Neural progenitor cell (in vitro differentiated cells): ENCODE data around the gene PTPN11.

Experiments used
- EZH2 ChIP-seq: fragments of 200-600 bp; sonication (generic); IDR thresholded peaks from 2 replicates; pipeline ENCODE4 v1.6.1; 2017; ENCODE audit warnings: antibody characterized with exemption, mild to moderate bottlenecking, moderate library complexity
- EZH2phosphoT487 ChIP-seq: fragments of 200-600 bp; sonication (generic); IDR thresholded peaks from 2 replicates; pipeline ENCODE4 v1.6.1; 2017; ENCODE audit warnings: antibody characterized with exemption
- TF ChIP-seq, protein P1 (sequence below): fragments of 200-600 bp; sonication (generic); IDR thresholded peaks from 2 replicates; pipeline ENCODE4 v1.5.1; 2017; ENCODE audit warnings: antibody characterized with exemption, mild to moderate bottlenecking

DNA sequence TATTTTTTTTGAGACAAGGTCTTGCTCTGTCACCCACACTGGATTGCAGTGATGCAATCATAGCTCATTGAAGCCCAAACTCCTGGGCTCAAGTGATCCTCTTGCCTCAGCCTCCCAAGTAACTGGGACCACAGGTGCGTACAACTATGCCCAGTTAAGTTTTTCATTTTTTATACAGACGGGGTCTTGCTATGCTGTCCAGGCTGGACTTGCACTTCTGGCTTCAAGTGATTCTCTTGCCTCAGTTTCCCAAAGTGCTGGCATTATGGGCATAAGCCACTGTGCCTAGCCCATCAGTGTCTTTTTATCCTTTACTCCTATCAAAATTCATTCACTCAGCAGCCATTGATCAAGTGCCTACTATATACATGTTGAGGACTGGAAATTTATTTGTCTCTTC, 9.0 kb downstream of the PTPN11 start:
- TF ChIP-seq, protein P1, sequence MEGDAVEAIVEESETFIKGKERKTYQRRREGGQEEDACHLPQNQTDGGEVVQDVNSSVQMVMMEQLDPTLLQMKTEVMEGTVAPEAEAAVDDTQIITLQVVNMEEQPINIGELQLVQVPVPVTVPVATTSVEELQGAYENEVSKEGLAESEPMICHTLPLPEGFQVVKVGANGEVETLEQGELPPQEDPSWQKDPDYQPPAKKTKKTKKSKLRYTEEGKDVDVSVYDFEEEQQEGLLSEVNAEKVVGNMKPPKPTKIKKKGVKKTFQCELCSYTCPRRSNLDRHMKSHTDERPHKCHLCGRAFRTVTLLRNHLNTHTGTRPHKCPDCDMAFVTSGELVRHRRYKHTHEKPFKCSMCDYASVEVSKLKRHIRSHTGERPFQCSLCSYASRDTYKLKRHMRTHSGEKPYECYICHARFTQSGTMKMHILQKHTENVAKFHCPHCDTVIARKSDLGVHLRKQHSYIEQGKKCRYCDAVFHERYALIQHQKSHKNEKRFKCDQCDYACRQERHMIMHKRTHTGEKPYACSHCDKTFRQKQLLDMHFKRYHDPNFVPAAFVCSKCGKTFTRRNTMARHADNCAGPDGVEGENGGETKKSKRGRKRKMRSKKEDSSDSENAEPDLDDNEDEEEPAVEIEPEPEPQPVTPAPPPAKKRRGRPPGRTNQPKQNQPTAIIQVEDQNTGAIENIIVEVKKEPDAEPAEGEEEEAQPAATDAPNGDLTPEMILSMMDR, result no peak
- TF ChIP-seq EZH2 (no peak), EZH2phosphoT487 (no peak)
